HTR-8/SVneo (cell line): ENCODE data around the gene PAX7.
"Not testable (repeated sequence)": the region's sequence is repeated elsewhere in the genome, so short reads cannot be mapped to it uniquely, and the experiment has no call there.

ENCODE experiments used
- DNase-seq: peaks from one replicate; pipeline ENCODE4 v3.0.0; 2011; ENCODE audit warnings: low spot score, mixed read lengths; ENCODE audit not compliant: insufficient read length
- FAIRE-seq: peaks from 2 replicates; lab custom pipeline; 2011; peaks lifted over from hg19 to GRCh38; lab: Jason Lieb, UNC

Gene PAX7

DNA sequence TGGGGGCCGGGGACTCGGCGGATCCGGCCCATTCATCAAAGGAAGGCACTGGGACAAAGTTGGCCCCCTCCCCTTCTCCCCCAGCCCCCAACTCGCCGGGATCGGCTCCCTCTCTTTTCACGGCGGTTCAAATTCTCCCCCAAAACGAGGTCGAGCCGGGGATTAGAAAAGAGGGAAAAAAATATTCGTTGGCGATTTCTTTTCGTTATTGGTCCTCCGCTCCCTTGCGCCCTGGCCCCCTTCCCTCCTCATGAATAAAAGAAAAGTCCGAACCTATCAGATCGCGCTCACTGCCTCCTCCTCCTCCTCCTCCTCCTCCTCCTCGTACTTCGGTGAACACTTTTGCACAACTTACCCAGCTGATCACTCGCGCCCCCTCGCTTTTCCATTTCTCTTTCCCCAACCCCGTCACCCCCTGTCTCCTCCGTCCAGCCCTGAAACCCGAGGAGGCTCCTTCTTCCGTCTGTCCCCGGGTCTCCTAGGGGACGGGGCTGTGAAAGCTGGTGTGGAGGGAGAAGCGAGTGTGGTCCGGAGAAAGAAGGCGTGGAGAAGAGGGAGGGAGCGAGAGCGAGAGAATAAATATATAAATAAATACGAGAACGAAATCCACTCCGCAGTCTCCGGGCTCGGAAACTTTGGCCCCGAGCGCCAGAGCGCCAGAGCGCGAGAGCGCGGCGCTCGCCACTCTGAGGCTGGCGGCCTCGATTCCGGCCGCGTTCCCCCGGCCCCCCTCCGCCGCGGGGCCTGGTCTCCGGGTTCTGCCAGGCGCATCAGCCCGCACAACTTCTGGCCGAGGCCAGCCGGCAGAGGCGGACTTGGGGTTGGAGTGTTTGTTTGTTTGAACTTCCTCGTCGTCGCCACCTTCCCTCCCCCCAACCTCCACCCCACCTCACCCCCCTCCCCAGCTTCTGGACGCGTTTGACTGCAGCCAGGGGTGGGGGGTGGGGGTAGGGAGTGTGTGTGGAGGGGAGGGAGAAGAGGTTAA is at the start of gene PAX7:
Gene PAX7 (plus strand): TSS at position 336 of the 985 bp plus-strand sequence. CDS start 758 bp downstream, outside the sequence.
- FAIRE-seq (no peak), DNase-seq (no peak)

DNA sequence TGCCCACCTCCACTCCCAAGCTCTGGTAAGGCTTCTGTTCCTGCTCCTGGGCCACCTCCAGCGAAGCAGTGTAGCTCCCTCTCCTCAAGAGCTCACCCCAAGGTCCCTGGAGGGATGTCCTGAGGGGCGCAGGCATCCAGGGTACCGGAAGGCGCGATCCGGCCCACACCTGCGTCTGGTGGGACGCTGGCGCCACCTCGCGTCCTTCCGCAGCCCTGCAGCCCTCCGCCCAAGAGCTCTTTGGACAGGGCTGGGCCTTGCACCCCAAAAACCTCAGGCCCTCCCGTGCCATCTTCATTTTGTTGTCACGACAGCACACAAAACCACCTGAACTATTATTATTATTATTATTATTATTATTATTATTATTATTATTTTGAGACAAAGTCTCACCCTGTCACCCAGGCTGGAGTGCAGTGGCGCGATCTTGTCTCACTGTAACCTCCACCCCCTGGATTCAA is 49.2 kb upstream of the PAX7 start:
- peak; percentile 56 for DNase-seq
- FAIRE-seq = no peak

DNA sequence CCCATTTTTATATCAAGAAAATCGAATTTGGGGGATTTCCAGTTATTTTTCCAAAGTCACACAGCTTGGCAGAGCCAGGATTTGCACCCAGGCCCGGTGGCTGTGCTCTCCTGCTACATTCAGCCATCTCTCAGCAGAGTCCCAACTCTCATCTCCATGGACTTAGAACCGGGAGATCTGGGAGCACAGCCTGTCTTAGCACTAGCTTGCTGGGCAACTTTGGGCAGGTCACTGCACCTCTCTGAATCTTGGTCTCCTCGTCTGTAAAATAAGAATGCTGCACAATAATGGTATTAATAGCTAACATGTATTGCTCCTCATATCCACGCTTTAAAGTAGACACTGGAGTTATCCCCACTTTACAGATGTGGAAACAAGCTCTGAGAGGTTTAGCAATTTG is 47.8 kb upstream of the PAX7 start:
- no peak for FAIRE-seq
- DNase-seq = no peak

DNA sequence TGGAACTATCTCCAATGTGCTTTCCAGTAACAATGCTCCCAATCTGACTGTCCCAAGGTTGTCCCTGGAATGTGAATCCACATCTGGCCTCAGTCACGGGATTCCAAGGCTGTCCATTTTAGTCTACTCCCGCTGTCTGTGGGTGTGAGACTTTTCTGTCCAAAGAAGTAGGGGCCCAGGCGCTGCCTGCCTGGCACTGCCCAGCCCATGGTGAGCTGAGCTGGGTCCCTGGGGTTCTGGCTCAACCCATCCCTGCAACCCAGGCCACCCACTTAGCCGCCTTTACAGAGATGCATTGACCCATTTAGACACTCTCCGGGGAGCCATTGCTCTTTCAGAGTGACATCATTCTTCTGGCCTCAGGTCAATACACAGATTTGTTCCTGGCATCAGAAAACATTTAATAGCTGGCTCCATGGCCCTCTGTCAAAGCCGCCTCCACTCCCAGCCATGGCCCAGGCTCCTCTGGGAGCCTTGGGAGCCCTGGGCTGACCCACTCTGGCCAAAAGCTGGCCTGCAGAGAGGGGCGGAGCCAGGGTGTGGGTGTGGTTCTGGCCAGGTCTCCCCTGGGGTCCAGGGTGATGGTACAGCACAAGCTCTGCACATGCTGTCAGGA is 47.2 kb upstream of the PAX7 start:
- no peak for FAIRE-seq
- DNase-seq = no peak

DNA sequence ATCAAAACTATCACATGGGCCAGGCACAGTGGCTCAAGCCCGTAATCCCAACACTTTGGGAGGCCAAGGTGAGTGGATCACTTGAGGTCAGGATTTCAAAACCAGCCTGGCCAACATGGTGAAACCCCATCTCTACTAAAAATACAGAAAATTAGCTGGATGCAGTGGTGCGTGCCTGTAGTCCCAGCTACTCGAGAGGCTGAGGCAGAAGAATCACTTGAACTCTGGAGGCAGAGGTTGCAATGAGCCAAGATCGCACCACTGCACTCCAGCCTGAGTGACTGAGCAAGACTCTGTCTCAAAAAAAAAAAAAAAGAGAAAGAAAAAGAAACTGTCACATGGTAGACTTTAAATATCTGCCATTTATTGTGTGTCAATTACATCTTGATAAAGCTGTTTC is 44.6 kb upstream of the PAX7 start:
- DNase-seq, FAIRE-seq: not testable (repeated sequence)

DNA sequence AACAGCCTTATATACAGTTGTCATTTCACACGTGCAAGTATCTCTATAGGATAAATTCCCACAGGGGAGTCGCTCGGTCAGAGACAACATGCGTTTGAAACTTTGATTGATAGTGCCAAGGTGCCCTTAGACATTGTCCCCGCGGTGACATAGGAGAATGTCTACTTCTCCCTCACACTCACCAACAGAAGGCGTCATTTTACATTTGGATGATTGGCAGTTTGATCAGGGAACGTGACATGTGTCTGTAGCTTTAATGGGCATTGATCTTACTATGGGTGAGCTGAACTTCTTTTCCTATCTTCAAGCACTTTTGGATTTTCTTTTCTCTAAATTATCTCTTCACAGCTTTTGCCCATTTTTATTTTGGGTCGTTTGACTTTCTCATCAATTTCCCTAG is 42.6 kb upstream of the PAX7 start:
- FAIRE-seq (no peak), DNase-seq (no peak)

DNA sequence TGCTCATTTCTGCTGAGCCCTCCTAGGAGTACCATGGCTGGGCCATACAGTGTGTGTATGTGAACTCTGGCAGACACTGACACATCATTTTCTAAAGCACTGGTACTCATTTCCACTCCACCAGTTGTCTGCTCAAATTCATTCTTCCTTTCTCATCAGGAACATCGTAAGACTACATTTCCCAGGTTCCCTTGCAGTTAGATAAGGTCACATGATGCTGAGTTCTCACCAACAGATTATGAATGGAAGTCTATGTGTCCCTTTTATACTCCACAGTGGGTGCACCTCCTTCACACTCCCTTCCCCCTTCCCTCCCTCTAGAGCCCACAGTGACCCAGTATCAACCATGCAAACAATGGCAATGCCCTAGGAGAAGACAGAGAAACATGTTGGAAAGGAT is 38.3 kb upstream of the PAX7 start:
- DNase-seq (no peak), FAIRE-seq (no peak)

DNA sequence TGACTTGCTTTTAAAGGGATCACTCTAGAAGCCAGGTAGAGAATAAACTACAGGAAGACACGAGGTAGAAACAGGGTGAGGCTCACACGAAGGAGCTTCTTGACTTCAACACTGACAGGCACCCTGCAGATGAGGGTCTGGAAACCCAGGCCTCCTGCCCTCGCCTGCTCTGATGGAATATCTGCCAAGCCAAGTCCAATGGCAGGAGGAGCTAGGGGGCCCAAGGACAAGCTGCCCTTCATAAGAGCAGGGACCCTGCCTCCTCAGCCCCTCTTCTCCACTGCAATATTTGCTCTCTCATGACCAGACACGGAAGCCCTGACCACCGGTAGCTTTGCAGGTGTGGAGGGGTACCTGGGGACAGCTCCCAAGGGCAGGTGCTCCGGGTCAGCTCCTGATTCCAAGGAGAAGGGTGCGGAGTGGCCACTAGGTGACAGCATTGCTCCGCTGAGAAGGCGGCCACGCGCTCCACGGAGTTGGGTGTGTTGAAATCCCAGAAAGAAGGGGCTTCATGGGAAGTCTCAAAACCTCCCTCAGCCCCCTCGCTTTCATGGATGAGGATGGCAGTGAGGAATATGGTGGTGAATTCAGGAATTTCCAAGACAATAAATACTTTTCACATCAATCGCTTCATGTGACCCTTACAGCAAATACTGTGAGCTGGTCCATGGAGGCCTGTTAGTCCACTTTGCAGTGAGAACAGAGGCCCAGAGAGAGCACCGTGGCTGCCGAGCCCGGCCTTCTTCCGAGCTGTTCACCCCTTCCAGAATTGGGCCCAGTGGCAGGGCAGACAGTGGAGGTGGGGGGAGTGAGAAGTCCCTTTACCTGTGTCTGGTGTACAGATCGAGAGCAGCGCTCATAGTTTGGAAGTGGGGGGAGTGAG is 33.2 kb upstream of the PAX7 start:
- no peak for FAIRE-seq
- DNase-seq = peak; percentile 57

DNA sequence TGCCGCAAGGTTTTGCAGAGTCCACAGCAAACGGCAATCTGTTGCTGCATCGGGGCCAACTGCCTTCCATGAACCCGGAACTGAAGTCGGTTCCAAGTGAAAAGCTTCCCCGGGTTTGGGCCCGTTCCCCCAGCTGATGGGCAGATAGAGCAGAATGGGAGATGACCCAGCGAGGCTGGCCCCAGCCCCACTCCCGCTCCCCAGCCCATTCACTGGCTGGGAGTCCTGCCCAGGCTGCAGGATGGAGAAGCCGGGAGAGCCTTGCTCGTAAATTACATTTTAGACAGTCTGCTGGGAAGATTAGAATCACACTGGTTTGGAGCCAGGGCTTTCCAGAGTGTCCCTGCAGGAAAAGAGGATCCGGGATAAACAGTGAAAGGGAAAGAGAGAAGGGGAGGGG is 31.6 kb upstream of the PAX7 start:
- no peak for FAIRE-seq
- DNase-seq = no peak

DNA sequence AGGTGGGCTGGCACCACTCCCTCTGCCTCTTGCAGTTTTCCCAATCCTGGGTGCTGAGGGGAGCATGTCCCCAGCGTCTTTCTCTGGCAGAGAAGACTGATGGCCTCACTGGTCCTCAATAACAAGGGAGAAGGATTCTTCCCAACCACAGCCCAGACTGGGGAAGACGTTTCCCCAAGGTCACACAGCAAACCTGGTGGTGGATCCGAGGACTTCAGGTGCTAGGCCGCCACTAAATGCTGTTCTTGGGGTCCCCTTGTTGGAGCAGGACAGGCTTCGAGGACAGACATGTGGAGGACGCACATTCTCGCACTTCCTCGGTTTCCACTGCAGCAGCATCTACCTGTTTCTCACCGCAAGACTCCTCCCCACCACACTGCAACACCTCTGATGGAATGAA is 30.9 kb upstream of the PAX7 start:
- FAIRE-seq = no peak
- DNase-seq = no peak

DNA sequence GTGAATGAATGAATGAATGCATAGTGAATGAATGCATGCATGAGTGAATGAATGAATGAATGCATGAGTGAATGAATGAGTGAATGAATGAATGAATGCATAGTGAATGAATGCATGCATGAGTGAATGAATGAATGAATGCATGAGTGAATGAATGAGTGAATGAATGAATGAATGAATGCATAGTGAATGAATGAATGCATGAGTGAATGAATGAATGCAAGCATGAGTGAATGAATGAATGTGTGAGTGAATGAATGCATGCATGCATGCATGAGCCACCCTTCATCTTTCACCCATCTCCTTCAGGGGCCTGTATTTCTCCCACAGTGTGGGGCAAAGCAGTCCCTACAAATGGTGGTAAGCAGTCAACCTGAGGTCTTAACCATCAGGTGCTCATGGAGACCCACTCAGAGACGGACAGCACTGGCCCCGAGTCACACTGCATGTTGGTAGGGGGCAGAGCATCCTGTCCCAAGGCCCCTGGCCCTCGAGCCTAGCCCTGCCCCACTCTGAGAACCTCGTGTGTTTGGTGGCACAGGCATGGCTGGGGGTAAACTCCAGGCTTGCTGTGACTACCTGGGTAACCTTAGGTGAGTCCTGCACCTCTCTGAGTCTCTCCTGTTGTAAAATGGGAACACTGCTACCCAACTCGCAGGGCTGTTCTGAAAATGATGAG is 28.0 kb upstream of the PAX7 start:
- DNase-seq = no peak
- peak; percentile 40 for FAIRE-seq

DNA sequence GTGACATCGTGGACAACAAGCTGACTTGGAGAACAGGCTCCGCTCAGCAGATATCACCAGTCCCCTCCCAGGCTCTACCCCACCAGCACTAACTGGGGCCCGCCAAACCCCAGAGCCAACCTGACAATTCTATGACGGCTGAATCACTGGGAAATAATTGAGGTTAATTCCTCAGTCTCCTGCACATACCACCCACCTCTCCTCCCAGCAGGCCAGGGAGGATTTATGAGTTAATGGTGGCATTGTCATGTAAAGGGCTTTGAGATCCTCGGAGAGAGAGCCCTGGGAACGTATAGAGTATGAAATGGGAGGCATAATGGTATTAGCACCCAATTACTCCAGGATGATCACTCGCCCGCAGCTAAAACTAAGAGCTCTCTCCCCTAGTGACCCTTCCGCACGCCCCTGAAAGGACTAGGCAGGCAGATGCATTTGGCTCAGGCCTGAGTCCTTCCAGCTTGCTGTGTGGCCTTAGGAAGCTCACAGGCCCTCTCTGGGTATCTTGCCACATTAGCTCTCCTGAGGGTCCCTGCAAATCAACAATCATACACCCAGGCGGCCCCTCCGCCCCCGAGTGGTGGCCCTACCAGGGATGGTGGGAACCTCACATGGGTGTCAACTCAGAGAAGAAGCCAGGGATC is 27.3 kb upstream of the PAX7 start:
- FAIRE-seq (no peak), DNase-seq (no peak)

DNA sequence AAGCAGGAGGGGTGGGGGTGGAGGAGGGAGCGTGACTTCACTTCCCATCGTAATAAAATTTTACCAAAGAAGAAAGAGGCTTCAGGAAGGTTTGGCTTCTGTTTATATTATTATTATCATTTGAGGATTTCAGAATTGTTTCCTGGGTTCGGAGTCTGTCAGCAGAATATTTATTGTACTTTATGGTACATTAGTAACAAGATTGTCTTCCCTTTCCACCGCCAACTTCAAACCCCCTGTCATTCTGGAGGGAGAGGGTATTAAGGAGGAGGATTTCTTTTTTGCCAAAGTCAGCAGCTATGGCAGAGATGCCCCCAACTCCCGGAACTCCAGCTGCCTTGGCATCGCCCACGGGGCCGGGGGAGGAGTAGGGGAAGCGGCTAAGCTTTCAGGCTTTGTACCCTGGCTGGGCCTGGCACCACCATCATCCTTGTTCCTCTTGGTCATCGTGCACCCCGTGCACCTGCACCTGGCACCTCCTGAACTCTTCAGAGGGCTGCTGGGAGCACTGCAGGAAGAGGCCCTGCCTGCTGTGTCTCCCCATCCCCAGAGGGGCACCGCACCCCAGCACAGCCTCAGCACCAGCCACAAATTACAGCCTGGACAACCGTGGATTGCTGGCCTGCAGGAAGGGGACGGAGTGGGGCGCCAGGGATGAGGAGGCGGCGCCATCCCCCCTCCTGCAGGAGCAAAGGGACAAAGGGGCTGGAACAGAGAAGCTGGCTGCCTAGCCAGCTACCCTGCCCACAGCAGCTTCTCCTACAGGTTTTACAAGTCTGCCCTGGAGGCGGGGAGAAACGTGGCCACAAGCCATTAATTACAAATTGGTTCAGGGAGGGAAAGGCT is 24.0 kb upstream of the PAX7 start:
- DNase-seq (no peak), FAIRE-seq (no peak)

DNA sequence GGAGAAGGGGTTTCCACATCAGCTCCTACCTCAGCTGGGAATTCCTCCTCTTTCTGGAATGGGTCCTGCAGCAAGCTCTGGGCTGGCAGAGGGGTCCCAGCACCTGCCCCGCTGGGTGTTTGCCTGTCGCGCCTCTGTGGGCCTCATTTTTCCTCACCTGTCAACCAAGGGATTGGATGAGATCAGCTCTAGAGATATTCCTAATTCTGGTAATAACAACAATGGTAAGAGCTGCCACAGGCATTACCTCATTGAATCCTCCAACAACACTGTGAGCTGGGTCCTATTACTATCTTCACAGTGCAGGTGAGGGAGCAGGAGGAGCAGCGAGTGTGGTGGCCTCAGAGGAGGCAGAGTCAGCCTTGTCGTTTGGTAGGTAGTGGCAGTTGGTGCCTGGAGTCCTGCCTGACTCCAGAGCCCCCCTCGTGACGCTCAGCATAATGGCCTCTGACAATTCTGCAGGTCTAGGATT is 23.3 kb upstream of the PAX7 start:
- FAIRE-seq (no peak), DNase-seq (no peak)

DNA sequence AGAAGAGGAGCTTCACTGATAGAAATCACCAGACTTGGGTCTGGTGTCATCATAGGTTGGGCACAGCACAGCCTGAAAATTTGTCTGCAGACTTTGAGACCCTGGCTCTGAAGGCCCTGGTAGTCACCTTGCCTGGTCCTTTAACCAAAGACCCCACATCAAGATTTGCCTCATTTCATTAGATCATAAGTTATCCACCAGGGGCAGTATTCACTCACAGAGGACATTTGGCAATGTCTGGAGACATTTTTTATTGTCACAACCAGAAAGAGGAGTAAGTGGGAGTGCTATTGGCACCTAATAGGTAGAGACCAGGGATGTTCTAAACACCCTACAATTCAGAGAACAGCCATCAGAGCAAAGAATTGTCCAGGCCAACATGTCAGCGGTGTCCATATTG is 22.1 kb upstream of the PAX7 start:
- DNase-seq (no peak), FAIRE-seq (no peak)

DNA sequence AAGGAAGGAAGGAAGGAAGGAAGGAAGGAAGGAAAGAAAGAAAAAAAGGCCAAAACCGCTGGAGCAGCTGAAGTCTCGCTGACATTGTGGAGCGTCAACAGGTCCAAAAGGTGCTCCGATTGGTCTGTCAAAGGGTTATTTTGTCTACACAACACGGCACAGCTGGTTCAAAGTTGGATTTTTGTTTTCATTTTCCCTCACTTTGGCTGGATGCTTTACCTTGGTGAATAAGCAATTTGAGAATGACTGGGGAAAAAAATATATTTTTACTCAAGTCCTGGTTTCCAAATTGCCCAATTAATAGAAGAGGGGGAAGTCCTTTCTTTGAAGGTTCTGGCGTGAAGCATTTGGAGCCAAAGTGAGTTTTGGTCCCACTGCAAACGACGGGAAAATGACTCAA is 19.3 kb upstream of the PAX7 start:
- FAIRE-seq (no peak), DNase-seq (no peak)

DNA sequence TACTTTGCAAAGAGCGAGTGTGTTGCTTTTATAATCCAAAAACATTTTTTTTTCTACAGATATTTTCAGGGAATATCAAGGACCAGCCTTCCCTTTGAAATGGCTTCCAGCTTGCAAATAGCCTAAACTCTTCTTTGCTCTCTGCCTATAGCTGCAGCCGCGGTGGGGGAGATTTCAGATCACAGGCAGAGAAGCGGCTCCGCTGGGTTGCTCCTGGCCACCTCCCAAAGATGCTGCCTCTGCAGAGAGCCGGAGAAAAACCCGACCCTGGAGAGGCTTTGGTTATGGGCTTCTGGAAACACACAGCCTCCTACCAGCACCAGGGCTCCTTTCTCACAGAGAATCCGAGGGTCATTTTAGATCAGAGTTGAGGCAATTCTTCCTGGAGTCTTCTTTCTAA is 18.6 kb upstream of the PAX7 start:
- FAIRE-seq (no peak), DNase-seq (no peak)

DNA sequence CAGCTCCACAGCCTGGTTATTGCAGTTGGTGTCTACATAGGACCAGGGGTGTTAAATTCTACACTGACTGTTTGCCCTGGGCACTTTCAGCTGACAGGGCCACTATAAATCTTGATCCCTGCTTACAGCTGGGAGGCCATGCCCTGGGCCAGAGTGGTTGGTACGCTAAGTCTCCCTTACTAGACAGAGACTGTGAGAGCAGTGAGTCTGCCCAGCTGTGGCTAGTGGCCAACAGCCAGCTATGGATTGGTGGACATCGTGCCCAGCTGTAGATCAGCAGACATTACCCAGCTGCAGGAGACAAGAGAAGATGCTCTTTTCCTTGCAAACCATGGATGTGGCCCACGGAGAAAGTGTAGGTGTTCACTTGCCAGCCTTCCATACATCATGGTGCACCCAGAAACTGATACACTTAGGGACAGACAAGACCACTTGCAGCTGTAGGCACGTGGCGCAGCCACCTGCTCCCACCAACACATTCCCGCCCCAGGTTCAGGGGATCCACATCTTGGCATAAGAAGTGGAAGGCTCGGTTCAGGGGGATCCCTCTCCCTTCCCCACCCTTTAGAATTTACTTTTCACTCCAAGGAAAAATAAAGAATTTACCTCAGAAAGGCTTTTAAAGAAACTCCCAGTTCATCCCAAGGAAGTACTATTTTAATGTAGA is 16.4 kb upstream of the PAX7 start:
- DNase-seq (no peak), FAIRE-seq (no peak)
